ENCODE measurements around the gene UBD. TPM values are rescaled to one million over a fixed set of nuclear protein-coding genes. Genes with fewer than 3 reads are reported as not detected.

Gene UBD
- total and polyA plus RNA-seq, 8 donors: 0.66 to 331 (median 6.3) TPM

DNA sequence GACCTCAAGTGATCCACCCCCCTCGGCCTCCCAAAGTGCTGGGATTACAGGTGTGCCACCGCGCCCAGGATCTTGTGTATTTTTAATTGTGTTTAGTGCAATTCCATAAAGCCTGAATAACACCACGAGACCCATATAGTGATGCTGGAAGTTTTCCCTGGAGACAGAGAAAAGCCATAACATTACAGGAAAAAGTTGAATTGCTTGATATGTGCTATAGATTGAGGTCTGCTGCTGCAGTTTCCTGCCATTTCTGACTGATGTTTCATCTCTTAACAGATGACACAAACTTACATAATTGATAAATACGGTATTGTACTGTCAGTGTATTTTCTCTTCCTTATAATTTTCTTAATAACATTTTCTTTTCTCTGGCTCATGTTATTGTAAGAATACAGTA lies 7.3 kb upstream of the UBD start:
- Histone ChIP-seq H3K4me1 (no peaks in the 10 kb centered on the region), H3K27ac (no peak overlapping the region), H3K9me3 (no peaks in the 10 kb centered on the region), H3K4me3 (no peak overlapping the region), H3K27me3 (peaks cover 0 to 3% (median 0%) of the 10 kb centered on the region in 4 donors), H3K36me3 (no peaks in the 10 kb centered on the region)
- 70 to 77% methylated on average over 5 of the region's 5 CpGs for WGBS, 2 donors
- intact Hi-C loops (cut with DNase I): no loop called here
- no peak for DNase-seq
- ATAC-seq: no peak
- TF ChIP-seq CTCF (IDR thresholded peaks at IDR 0.05): no peak
- no peak for FAIRE-seq

GRCh38 chr6:29564875-29565274 lies 5.3 kb upstream of the UBD start:
- DNase-seq: no peak
- Histone ChIP-seq H3K4me3 (no peak overlapping the region), H3K27me3 (peaks cover 0 to 3% (median 0%) of the 10 kb centered on the region in 4 donors), H3K27ac (no peak overlapping the region), H3K36me3 (no peaks in the 10 kb centered on the region), H3K4me1 (peaks cover 0 to 12% (median 0%) of the 10 kb centered on the region in 3 donors), H3K9me3 (no peaks in the 10 kb centered on the region)
- FAIRE-seq: no peak
- intact Hi-C loops (cut with DNase I): no loop called here
- ATAC-seq: no peak
- no peak for TF ChIP-seq CTCF (IDR thresholded peaks at IDR 0.05)

DNA sequence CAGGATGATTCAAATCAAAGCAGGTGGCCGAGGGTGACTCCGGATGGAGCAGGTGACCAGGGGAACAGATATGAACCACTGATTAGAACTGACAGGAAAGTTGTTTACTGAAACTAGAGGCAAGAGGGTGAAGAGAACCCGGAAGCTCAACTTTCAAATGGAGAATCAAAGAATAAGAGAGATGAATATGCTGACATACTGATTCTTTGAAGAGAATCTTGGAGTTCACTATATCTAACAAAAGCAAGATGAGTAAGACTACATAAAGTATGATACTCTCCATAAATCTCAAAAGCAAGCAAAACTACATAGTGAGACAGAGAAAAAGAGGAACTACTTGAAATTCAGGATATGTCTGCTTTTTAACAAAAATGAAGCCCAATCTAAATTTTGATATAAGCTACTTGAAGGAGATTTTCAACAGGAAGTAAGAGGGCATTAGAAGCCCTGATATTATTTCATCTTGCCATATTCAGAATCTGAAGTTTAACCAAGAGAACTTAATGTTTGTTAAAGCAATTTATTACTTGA lies 4.0 kb upstream of the UBD start:
- no peak for FAIRE-seq
- DNase-seq: no peak
- Histone ChIP-seq H3K36me3 (no peaks in the 10 kb centered on the region), H3K27me3 (no peaks in the 10 kb centered on the region), H3K27ac (no peak overlapping the region), H3K4me1 (peaks cover 0 to 12% (median 0%) of the 10 kb centered on the region in 3 donors), H3K9me3 (no peaks in the 10 kb centered on the region), H3K4me3 (no peak overlapping the region)
- 34 to 48% methylated on average over 3 of the region's 3 CpGs for WGBS, 2 donors
- TF ChIP-seq CTCF (IDR thresholded peaks at IDR 0.05): no peak
- intact Hi-C loops (cut with DNase I): no loop called here
- no peak for ATAC-seq

GRCh38 chr6:29561606-29562181 lies 2.2 kb upstream of the UBD start:
- Histone ChIP-seq H3K27ac (peak overlapping the region in 2 of 4 donors; percentile 41 to 60), H3K27me3 (no peaks in the 10 kb centered on the region), H3K4me1 (peaks cover 0 to 12% (median 0%) of the 10 kb centered on the region in 3 donors), H3K9me3 (no peaks in the 10 kb centered on the region), H3K4me3 (no peak overlapping the region), H3K36me3 (no peaks in the 10 kb centered on the region)
- intact Hi-C loops (cut with DNase I): no loop called here
- no peak for FAIRE-seq
- 72 to 79% methylated on average over 1 of the region's 1 CpG for WGBS, 2 donors
- no peak for DNase-seq
- no peak for TF ChIP-seq CTCF (IDR thresholded peaks at IDR 0.05)
- peak in 2 of 4 donors; percentile 47 to 50 for ATAC-seq

DNA sequence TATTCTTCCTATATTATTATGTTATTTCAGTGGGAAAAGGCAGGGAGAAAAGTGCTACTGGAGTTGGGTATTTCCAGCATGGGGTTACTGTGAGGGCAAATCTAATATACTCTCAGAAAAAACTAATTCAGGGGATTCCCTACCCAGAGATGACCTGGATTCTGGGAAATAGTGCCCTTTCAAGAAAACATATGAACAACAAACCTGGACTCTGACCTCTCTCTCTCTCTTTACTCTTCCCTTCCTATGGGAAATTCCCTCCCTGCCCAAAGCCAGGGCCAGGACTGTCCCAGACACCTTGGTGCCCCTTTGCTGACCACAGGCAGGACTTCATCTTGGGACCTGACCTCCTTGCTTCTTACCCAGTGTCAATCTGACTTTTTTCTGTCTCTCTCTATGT lies 1.6 kb upstream of the UBD start:
- H3K36me3 ChIP-seq: no peaks in the 10 kb centered on the region
- DNase-seq (peak in 1 of 6 donors; percentile 40), ATAC-seq (peak in 2 of 4 donors; percentile 81 to 82), FAIRE-seq (no peak)
- no peaks in the 10 kb centered on the region for H3K27me3 ChIP-seq
- H3K27ac ChIP-seq: peak overlapping the region in 2 of 4 donors; percentile 41 to 60
- no peak for TF ChIP-seq CTCF (IDR thresholded peaks at IDR 0.05)
- no peak overlapping the region for H3K4me3 ChIP-seq
- intact Hi-C loops (cut with DNase I): no loop called here
- peaks cover 0 to 12% (median 0%) of the 10 kb centered on the region in 3 donors for H3K4me1 ChIP-seq
- no peaks in the 10 kb centered on the region for H3K9me3 ChIP-seq
